ENCODE data around the gene MYH13.

MYH13 gene

GRCh38 chr17:10420811-10421210 is 48.0 kb upstream of the MYH13 start:
- Histone ChIP-seq H3K9me3 (replicated peaks; ENCODE audit: insufficient read depth, low read length) (no peaks in the 10 kb centered on the region), H3K27me3 (replicated peaks; ENCODE audit: insufficient read depth, low read length) (no peaks in the 10 kb centered on the region), H3K4me1 (ENCODE audit: low read length) (no peaks in the 10 kb centered on the region), H3K4me3 (ENCODE audit: low read length) (no peak overlapping the region), H3K36me3 (replicated peaks; ENCODE audit: insufficient read depth, low read length) (no peaks in the 10 kb centered on the region), H3K9me2 (replicated peaks; ENCODE audit: insufficient read depth, low read length) (no peaks in the 10 kb centered on the region), H3F3A (ENCODE audit: insufficient read depth, low read length) (no peaks in the 10 kb centered on the region), H3K79me2 (ENCODE audit: low read length) (no peaks in the 10 kb centered on the region), H3K4me2 (ENCODE audit: low read depth, low read length) (no peak overlapping the region), H4K20me1 (ENCODE audit: insufficient read depth, low read length) (no peaks in the 10 kb centered on the region), H3K9ac (ENCODE audit: low read length) (no peak overlapping the region), H3K27ac (ENCODE audit: low read length) (no peak overlapping the region), H2AFZ (ENCODE audit: low read length) (no peak overlapping the region)
- DNase-seq = no peak
- TF ChIP-seq EZH2 (optimal IDR thresholded peaks at IDR 0.05; ENCODE audit: low read depth, low read length) = no peak
- TF ChIP-seq, protein P1, sequence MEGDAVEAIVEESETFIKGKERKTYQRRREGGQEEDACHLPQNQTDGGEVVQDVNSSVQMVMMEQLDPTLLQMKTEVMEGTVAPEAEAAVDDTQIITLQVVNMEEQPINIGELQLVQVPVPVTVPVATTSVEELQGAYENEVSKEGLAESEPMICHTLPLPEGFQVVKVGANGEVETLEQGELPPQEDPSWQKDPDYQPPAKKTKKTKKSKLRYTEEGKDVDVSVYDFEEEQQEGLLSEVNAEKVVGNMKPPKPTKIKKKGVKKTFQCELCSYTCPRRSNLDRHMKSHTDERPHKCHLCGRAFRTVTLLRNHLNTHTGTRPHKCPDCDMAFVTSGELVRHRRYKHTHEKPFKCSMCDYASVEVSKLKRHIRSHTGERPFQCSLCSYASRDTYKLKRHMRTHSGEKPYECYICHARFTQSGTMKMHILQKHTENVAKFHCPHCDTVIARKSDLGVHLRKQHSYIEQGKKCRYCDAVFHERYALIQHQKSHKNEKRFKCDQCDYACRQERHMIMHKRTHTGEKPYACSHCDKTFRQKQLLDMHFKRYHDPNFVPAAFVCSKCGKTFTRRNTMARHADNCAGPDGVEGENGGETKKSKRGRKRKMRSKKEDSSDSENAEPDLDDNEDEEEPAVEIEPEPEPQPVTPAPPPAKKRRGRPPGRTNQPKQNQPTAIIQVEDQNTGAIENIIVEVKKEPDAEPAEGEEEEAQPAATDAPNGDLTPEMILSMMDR (IDR thresholded peaks at IDR 0.05; ENCODE audit: low read length) = no peak
- no peak for TF ChIP-seq EZH2phosphoT487 (IDR thresholded peaks at IDR 0.05; ENCODE audit: low read length)

GRCh38 chr17:10417431-10417830 is 44.6 kb upstream of the MYH13 start:
- no peaks in the 10 kb centered on the region for H3K36me3 ChIP-seq (replicated peaks; ENCODE audit: insufficient read depth, low read length)
- no peaks in the 10 kb centered on the region for H3K9me2 ChIP-seq (replicated peaks; ENCODE audit: insufficient read depth, low read length)
- no peaks in the 10 kb centered on the region for H3F3A ChIP-seq (ENCODE audit: insufficient read depth, low read length)
- no peak overlapping the region for H3K9ac ChIP-seq (ENCODE audit: low read length)
- H2AFZ ChIP-seq (ENCODE audit: low read length) = no peak overlapping the region
- TF ChIP-seq, protein P1 (IDR thresholded peaks at IDR 0.05; ENCODE audit: low read length) = no peak
- TF ChIP-seq EZH2phosphoT487 (IDR thresholded peaks at IDR 0.05; ENCODE audit: low read length) (no peak), EZH2 (optimal IDR thresholded peaks at IDR 0.05; ENCODE audit: low read depth, low read length) (no peak)
- H3K27ac ChIP-seq (ENCODE audit: low read length) = no peak overlapping the region
- no peaks in the 10 kb centered on the region for H3K9me3 ChIP-seq (replicated peaks; ENCODE audit: insufficient read depth, low read length)
- no peaks in the 10 kb centered on the region for H3K27me3 ChIP-seq (replicated peaks; ENCODE audit: insufficient read depth, low read length)
- H3K79me2 ChIP-seq (ENCODE audit: low read length) = no peaks in the 10 kb centered on the region
- H4K20me1 ChIP-seq (ENCODE audit: insufficient read depth, low read length) = no peaks in the 10 kb centered on the region
- H3K4me2 ChIP-seq (ENCODE audit: low read depth, low read length) = no peak overlapping the region
- no peak for DNase-seq
- H3K4me3 ChIP-seq (ENCODE audit: low read length) = no peak overlapping the region
- H3K4me1 ChIP-seq (ENCODE audit: low read length) = no peaks in the 10 kb centered on the region

GRCh38 chr17:10415161-10415560 is 42.4 kb upstream of the MYH13 start:
- Histone ChIP-seq H3K27me3 (replicated peaks; ENCODE audit: insufficient read depth, low read length) (no peaks in the 10 kb centered on the region), H3K27ac (ENCODE audit: low read length) (no peak overlapping the region), H3K4me1 (ENCODE audit: low read length) (no peaks in the 10 kb centered on the region), H3F3A (ENCODE audit: insufficient read depth, low read length) (no peaks in the 10 kb centered on the region), H3K36me3 (replicated peaks; ENCODE audit: insufficient read depth, low read length) (no peaks in the 10 kb centered on the region), H3K4me2 (ENCODE audit: low read depth, low read length) (no peak overlapping the region), H3K79me2 (ENCODE audit: low read length) (no peaks in the 10 kb centered on the region), H3K9me3 (replicated peaks; ENCODE audit: insufficient read depth, low read length) (no peaks in the 10 kb centered on the region), H3K9ac (ENCODE audit: low read length) (no peak overlapping the region), H2AFZ (ENCODE audit: low read length) (no peak overlapping the region), H3K4me3 (ENCODE audit: low read length) (no peak overlapping the region), H3K9me2 (replicated peaks; ENCODE audit: insufficient read depth, low read length) (no peaks in the 10 kb centered on the region), H4K20me1 (ENCODE audit: insufficient read depth, low read length) (no peaks in the 10 kb centered on the region)
- no peak for DNase-seq
- TF ChIP-seq EZH2phosphoT487 (IDR thresholded peaks at IDR 0.05; ENCODE audit: low read length) = no peak
- TF ChIP-seq, protein P1 (IDR thresholded peaks at IDR 0.05; ENCODE audit: low read length) = no peak
- no peak for TF ChIP-seq EZH2 (optimal IDR thresholded peaks at IDR 0.05; ENCODE audit: low read depth, low read length)
